Upper lobe of left lung (tissue), 4 donors: Measurements from ENCODE around the gene NOXRED1.

Experiments
- CTCF ChIP-seq, 6 experiments: fragments of 450-650 bp in 4 of 6; fragments of 200-600 bp in 2 of 6; sonication (generic) in 2 of 6; IDR thresholded peaks; one replicate each; pipeline ENCODE4 v1.5.1; 2016 to 2019; ENCODE audit warnings: antibody characterized with exemption in 6 of 6
- EP300 ChIP-seq, 4 donors: sonication (generic); formaldehyde crosslinking; IDR thresholded peaks; one replicate each; pipeline ENCODE4 v1.5.1; 2017; ENCODE audit warnings: antibody characterized with exemption in 4 of 4, control low read depth in 2 of 4
- POLR2A ChIP-seq, 4 donors: fragments of 450-650 bp; IDR thresholded peaks; one replicate each; pipeline ENCODE4 v1.5.1; 2016 to 2017; ENCODE audit warnings: antibody characterized with exemption in 4 of 4, mild to moderate bottlenecking in 2 of 4
- POLR2AphosphoS5 ChIP-seq, 2 donors: sonication (generic); formaldehyde crosslinking; IDR thresholded peaks; one replicate each; pipeline ENCODE4 v1.5.1; 2017; ENCODE audit warnings: antibody characterized with exemption in 2 of 2

GRCh38 chr14:77469067-77469505, 45.8 kb upstream of the NOXRED1 start:
- TF ChIP-seq CTCF (IDR thresholded peaks at IDR 0.05) (no peak), POLR2AphosphoS5 (IDR thresholded peaks at IDR 0.05) (no peak), POLR2A (IDR thresholded peaks at IDR 0.05) (no peak), EP300 (IDR thresholded peaks at IDR 0.05) (no peak)
